GM12874 (cell line): ENCODE measurements around the gene CARHSP1.

ENCODE experiments used
- TF ChIP-seq, protein P1 (sequence below): IDR thresholded peaks from 2 replicates; pipeline ENCODE4 v1.5.1; 2011; ENCODE audit warnings: low read depth, mild to moderate bottlenecking, control low read depth, low read length, moderate library complexity; ENCODE audit not compliant: insufficient read depth

The CARHSP1 gene

DNA sequence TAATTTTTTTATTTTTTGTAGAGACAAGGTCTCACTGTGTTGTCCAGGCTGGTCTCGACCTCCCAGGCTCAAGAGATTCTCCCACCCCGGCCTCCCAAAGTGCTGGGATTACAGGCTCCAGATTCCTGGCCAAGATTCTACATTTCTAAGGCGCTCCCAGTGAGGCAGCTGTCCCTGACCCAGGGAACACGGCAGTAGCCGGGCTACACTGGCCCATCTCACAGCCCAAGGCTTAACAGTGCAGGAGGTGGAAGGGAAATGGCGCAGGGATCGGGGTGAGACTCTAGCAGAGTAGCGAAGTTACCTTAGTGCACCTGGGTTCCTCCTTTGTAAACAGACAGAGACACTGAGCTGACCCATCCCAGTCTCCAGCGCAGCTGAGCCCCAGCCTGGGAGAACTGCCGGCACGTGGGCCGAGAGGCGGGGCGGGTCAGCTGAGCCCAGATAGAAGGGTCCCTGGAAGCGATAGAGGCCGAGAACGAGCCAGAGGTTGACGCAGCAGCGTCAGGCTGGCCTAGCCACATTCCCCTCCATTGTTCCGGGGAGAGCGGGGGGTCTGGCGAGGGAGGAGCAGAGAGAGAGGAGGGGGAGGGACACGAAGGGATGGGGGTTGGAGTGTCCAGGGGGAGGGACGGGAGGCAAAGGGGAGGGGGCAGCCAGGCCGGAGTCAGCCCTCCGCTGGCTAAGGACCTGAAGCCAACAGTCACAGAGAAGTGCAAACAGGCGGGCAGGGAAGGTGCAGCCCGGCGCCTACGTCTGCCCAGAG is 2.5 kb downstream of the CARHSP1 start:
- TF ChIP-seq, protein P1, sequence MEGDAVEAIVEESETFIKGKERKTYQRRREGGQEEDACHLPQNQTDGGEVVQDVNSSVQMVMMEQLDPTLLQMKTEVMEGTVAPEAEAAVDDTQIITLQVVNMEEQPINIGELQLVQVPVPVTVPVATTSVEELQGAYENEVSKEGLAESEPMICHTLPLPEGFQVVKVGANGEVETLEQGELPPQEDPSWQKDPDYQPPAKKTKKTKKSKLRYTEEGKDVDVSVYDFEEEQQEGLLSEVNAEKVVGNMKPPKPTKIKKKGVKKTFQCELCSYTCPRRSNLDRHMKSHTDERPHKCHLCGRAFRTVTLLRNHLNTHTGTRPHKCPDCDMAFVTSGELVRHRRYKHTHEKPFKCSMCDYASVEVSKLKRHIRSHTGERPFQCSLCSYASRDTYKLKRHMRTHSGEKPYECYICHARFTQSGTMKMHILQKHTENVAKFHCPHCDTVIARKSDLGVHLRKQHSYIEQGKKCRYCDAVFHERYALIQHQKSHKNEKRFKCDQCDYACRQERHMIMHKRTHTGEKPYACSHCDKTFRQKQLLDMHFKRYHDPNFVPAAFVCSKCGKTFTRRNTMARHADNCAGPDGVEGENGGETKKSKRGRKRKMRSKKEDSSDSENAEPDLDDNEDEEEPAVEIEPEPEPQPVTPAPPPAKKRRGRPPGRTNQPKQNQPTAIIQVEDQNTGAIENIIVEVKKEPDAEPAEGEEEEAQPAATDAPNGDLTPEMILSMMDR, result no peak

DNA sequence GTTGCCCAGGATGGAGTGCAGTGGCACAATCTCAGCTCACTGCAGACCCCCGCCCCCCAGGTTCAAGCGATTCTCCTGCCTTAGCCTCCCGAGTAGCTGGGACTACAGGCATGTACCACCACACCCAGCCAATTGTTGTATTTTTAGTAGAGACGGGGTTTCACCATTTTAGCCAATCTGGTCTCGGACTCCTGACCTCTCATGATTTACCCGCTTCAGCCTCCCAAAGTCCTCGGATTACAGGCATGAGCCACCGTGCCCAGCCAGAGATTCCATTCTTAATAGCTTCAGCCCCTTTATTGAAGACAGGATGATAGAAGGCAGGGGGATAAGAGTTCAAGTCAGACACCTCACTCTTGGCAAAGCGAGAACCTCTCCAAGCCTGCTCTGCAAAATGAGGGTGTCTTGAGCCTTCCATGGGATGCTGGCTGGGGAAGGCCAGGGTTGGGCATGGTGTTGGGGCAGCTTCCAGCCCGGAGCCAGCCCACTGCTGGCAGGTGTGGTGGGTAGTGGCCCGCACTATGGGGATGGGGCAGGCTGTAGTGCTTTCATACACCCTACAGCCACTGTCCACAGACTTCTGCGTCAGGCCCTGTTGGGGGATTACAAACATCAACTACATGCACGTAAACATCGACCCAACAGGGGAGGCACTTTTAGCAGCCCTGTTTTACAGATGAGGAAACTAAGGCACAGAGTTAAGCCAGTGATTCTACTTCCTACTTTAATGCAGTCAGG is 3.5 kb downstream of the CARHSP1 start:
- TF ChIP-seq, protein P1, result no peak

DNA sequence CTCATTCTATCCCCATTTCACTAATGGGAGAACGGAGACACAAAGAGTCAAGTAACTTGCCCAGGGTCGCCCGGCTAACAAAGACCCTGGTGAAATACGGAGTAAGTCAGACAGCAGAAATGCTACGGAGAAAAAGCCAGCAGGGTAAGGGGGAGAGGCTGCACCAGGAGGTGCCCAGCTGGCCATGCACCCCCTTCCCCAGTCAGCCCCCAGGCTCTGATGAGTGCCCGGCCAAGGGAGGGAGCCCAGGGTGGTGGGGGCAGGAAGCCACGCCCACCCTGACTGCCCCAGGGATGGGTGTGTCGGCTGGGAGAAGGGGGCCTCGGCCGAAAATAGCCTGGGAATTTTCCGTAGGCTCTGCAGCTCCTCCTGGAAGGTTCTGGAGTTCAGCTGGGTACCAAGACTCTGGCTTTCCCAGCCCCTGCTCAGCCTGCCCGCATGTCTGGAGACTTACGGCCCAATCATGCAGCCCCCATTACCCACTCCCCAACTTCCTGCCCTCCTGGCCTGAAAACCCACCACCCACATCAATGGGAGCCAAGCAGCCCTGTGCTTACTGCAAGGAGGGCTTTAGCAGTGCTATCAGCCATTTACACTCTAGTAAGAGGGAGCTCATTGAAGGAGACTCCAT is 4.2 kb downstream of the CARHSP1 start:
- TF ChIP-seq, protein P1, result no peak

DNA sequence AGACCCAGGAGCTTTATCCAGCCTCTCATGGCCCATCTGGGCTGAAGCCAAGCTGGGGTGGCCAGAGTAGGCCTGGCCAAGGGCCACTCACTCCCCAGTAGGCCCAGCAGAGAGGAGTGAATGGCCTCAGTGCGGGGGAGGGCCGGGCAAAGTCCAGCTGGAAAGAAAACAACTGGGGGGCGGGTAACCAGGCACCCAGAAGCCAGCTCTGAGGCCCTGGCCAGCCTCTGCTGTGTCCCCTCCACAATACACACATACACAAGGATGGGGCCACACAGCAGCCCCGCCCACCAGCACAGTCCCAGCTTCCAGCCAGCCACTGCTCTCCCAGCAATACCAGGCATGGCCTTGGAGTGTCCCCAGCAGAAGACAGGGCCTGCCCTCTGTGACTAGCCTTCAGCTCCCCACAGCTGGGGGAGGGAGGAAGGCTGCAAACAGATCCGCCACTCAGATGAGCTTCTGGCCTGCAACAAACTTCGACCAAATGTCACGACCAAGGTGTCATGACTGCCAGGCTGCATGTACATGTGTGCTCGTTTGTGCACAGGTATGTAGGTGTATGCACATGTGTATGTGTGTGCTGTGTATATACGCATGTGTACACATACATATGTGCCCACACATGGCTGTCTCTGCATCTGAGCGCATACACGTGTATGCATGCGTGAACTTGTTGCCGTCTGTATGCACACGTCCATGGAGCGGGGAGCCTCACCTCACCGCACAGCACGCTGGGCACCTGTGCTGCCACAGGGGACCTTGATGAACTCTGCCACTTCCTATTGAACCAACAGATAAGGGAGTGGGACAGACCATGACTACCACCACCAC is 5.0 kb downstream of the CARHSP1 start:
- TF ChIP-seq, protein P1, result no peak

DNA sequence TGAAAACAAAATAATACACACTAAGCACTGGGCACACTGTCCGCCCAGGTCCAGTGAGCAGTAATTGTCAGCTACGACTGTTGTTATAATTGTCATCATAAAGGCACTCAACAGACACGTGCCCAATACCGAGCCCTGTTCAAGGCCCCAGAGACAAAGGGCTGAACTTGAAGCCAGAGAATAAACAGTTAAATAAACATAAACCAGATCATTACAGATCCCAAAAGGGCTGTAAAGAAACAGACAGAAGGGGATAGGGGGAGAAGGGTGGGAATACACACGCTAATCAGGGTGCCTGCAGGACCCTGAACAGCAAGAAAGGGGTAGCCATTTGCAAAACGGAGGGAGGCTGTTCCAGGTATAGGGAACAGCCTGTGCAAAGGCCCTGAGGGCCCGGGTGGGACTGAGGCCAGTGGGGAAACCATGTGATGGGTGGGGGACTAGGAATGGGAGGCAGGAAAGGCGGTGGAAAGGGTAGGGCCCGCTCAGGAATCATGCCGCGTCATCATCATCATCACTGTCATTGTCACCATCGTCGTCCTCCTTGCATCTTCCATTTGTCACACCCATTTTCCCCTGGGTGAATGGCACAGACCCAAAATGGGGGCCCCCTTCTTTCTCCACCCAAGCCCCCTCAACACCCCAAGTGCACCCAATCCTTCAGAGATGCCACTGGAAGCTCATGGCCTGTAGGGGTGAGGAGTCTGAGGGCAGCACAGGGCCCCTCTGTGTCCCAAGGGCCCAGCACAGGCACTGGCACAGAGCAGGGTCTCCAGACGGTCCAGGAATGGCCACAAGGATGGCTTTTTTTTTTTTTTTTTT is 6.3 kb downstream of the CARHSP1 start:
- TF ChIP-seq, protein P1, result no peak

DNA sequence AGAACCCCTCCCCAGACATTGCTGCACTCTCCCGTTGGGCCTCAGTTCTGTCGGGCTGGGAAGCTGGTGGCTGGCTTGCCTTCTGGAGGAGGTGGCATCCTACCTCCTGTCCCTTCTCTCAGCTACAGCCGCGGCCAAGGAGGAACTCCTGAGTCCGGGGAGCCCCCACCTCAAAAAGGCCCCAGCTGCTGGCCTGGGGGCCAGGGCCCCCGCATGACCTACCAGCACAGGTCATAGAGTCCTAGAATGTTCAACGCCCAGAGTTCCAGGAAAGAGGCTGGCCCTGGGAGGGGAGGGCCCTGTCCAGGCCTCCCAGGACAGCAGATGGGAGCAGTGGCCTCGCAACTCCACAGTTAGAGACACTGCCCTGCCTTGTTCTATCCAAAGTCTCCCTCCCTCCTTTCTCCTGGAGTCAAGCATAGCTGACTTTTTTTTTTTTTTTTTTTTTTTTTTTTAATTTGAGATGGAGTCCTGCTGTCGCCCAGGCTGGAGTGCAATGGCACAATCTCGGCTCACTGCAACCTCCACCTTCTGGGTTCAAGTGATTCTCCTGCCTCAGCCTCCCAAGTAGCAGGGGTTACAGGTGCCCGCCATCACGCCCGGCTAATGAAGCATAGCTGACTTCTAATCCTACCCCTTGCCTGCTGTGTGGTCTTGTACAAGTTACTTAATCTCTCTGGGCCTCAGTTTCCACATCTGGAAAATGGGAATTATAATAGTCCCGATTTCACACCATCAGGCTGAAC is 7.1 kb downstream of the CARHSP1 start:
- TF ChIP-seq, protein P1, result no peak
